ENCODE data around the gene ZBP1.

Gene ZBP1

DNA sequence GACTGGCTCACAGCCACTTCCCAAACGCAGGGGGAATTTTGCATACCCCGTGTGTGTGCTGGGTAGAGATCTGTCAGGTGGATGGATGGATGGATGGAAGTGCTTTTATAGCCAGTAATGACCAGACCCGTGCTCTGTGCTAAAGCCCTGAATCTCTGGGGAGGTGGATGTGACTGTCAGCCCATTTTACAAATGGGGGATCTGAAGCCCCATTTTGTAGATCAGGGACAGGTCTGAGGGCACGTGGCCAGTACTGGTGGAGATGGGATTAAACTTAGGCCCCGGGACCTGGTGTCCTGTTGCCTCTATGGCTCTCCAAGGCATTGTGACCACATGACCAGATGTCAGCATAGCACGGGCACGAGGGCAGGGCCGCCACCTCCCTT lies 38.2 kb upstream of the ZBP1 start:
- no peak for DNase-seq (ENCODE audit: low read depth in 1 of 2, low spot score in 1 of 2)

DNA sequence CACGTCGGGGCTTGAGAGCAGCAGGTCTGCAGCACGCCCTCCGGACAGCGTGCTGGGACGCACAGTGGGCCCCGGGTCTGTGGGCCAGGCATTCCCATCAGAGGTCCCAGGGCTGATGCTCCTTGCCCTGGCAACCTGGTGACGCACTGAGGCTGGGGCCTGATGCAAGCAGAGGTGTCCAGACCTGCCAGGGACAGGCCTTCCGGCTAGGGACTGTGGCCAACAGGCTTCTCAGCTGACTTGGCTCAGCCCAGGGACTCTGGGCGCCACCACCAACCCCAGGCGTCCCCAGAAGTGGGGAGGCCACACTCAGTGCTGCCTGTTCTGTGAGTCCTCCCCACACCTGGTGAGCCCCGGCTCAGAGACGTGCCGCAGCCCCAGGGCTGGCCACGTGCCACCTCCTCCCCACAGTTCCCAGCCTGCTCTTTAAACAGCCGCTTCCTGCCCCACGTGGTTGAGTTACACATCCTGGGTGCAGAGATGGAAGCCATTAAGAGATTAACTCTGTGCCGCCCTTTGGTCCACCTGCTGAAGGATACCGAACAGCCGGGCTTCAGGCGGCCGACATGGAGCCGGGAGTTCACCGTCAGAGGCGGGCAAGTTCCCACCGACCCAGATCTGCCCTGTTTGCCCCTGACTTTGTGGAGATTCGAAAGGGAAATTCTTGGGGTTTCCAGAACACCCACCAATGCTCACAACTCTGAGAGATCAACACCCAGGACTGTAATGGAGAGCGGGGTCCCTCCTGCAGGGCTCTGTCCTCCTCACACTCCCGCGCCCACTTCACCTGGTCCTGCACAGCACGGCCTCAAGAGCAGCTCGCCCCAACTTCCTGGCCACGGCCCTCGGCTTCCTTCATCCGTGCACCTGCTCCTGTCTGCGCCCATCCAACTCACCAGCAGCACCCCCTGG lies 37.6 kb upstream of the ZBP1 start:
- DNase-seq (ENCODE audit: low read depth in 1 of 2, low spot score in 1 of 2): peak in 1 of 2 donors; percentile 7

DNA sequence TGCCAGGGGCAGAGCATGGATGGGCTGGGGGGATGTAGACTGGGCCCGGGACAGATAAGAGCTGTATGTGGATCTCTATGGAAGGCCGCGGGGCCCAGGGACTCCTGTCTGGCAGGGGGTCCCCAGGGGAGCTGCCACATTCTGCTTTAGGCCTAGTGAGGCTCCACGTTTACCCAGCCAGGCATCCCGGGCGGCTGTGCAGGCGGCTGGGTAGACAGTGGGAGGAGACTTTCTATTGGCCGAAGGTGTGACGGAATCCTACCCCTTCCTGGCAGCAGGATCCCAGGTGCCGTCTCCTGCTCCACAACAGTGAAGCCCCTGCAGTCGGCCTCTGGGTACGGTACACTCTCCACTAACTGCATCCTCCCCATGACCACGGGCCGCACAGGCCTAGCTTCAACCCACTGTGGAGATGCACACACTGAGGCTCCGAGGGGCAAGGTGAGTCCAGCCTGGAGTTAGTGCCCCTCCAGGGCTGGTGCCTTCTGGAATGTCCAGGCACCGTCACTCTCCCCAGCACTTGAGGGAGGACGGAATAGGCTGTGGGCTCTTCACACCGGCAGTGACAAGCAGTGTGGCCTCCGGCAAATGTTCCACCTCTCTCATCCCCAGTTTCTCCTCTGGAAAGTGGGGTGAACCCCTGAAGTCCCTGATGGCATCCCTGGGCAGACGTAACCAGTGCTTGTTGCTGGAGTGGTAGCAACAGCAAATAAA lies 36.8 kb upstream of the ZBP1 start:
- DNase-seq (ENCODE audit: low read depth in 1 of 2, low spot score in 1 of 2): no peak

DNA sequence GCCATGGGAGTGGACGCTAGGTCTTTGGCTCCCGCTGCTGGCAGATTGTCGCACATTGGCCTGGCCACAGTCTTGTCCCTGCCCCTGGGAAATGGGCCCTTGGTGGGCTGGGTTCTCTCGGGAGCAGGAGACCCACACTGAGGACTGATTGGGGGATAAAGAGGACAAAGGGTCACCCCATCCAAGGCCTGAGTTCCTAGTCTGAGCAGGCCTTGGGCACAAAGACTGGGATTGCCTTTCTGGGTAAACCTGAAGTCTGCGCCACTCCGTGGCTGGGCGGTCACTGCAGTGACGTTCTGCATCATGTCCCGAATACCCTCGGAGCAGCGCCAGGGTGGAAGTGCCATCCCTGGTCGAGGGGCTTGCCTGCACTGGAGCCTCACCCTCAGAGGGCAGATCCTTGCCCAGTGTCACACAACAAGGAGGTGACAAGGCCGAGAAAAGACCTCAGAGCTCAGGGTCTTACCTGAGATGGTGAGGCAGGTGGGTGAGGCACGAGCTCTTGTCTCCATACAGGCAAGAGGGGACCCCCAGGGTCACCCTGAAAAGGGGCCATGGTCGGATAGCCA lies 36.1 kb upstream of the ZBP1 start:
- DNase-seq (ENCODE audit: low read depth in 1 of 2, low spot score in 1 of 2): no peak

DNA sequence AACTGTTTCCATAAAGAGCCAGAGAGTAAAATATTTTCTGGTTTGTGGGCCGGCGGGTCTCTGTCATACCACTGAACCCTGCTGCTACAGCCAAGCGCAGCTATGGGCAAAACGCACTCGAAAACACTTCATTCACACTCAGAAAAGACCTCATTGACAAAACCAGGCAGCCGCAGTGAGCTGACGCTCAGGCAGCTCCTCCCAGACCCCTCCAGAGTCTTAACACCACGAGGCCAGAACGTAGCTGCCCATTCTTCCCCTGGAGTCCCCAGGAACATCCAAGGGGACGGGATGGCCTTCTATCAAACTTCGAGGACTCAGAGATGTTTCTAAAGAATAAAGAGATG lies 35.6 kb upstream of the ZBP1 start:
- no peak for DNase-seq (ENCODE audit: low read depth in 1 of 2, low spot score in 1 of 2)

DNA sequence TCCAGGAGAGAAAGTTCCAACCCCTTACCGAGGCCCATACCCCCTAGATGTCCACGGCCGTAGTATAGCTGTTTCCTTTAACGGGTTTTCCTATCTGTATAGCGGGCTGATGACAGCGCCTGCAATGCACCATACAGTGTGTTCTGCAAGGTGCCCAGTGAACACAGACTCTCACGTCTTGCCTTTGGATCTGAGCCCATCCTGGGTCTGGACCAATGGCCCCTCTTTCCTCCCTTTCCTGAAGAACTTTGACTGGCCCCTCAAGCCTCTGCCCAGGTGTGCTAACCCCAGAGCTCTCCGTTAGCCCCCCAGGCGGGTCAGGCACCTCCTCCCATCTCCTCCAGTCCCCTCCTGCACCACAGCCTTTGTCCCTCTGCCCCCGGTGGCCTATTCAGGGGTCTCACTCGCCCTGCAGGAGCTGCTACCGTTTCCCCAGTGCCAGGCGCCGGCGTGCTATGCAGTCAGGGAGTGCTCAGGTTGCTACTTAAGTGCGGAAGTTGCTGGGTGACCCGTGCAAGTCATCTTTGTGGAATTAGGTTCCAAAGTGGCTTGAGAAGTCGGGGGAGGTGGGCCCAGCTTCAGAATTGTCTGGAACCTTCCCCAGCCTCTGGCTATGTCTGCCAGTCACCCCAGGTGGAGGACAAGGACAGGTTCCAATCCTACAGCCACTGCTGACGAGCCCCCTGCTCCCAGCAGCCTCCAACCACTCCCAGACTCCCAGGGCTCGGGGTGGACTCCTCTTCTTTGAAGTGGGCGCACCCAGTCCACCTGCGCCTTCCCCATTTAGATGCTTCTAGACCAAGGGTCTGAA lies 35.0 kb upstream of the ZBP1 start:
- DNase-seq (ENCODE audit: low read depth in 1 of 2, low spot score in 1 of 2): no peak

DNA sequence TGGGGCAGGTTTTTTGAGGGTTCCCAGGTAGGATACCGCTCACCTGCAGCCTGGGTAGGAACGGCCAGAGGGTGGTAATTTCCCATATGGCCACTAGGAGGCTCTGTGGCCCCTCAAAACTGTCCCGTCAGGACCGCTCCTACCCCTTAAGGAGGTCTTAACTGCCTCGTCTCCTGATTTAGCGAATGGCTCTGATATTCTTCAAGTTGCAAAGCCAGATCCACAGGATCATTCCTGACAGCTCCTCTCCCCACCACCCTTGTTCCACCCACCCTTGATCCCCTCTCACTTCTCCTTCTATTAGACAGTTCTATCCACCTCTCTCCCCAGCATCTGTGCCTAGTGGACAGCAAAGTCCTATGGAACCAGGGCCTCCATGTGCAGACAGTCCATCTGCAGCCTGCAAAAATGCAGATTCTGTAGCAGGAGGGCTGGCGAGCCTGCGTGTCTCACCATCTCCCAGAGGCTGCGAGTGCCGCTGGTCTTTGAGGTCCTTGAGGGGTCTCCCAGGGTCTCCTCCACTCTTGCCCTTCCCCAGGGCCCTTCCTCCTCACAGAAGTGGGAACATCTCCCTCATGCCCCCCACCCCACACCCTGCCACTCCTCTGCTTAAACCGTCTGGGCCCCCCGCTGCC lies 34.3 kb upstream of the ZBP1 start:
- DNase-seq (ENCODE audit: low read depth in 1 of 2, low spot score in 1 of 2): peak; percentile 29 to 49

DNA sequence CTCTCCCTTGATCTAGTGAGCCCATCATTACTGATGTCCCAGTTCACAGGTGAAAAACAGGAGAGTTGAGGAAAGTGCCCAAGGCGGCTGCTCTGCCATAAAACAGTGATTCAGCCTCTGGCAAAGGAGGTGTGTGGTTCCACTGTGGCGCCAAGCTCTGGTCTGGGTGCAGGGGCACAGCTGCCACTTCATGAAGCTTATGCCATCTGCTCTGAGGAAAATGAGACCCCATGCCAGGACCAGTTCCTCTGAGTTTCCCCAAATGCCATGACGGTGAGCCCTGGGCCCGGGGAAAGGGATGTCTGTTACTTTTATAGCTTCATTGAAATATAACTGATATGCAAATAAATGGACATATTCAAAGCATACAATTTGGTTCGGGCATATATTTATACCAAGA lies 33.7 kb upstream of the ZBP1 start:
- no peak for DNase-seq (ENCODE audit: low read depth in 1 of 2, low spot score in 1 of 2)

DNA sequence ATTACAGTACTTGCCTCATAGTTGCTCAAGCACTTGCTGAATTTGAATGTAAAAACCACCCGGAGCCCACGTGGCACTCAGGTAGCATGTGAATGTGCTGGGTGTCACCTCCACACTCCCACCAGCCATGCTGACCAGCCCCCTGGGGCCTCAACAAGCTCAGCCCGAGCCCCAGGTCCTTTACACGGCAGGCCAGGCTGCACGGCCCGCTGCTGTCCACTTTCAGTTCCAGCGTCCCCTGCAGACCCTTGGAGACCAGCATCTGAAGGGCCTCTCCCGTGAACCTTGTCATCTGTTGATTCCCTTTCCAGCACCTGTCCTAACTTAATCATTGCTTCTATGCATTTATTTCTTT lies 33.3 kb upstream of the ZBP1 start:
- no peak for DNase-seq (ENCODE audit: low read depth in 1 of 2, low spot score in 1 of 2)

DNA sequence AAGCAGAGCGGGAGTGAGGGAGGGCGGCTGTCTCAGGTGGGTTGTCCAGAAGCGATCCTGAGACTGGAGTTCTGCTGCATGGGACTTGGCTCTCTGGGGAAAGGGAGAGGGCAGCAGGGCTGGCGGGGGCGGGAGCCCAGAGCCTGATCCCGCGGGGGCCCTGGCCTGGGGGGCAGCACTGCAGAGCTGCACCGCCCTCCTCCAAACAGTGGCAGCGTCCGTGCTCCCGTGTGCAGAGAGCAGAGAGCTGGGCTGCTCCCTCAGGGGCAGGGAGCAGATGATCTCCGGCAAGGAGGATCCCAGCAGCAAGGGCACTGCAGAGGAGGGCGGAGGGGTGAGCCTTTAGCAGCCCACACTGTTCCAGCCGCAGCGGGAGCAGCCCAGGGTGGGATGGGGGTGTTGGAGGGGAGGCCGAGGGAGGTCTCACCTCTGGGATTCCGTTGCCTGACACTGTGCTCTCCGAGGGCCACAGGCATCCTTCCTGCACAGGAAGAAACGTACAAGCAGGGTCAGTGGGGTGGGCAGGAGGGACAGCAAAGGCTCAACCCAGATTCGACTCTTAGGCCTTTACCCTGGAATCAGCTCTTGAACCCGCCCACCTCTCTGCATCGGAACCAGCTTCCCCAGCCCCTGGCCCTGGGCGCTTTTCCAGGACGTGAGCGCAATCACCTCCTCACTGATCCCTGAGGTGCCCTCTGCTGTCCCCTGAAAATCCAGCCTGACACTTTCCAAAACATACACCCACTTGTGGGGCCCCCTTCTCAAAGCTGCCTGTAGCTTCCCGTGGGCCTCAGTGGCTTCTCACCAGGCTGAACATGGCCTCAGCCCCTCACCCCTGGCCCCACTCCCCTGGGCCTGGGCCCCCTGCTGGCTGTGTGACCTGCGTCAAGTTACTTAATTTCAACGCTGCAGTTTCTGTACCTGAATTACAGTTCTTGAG lies 32.6 kb upstream of the ZBP1 start:
- no peak for DNase-seq (ENCODE audit: low read depth in 1 of 2, low spot score in 1 of 2)

DNA sequence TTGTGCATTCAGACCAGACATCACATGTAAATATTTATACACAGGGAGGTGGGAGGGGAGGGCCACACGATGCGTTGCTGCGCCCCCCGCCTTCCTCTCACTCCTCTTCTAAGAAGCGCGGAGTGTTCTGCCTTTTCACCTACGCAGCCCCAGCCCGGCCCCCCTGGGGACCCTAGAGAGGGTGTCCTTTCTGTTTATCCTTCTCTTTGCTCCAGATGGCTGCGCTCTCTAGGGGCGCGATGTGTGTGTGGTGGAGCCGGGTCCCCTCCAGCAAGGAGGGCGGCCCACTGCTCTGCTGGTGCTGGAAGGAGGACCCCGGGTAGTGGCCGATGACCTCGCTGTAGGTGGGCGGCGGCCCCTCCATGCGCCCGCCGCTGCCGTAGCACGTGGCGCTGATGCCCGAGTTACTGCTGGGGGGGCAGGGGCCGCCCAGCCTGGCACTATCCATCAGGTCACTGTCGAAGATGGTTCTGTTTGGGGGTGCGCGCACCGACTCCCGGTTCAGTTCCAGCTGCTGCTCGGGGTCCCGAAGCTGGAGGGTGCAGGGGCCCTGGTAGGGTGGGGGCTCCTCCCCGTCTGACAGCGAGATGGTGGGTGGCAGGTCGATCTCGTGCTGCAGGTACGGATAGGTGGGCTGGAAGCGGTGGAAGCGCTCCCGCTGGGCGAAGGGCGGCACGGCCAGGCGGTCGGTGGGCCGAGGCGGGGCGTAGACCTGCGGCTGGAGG lies 31.8 kb upstream of the ZBP1 start:
- DNase-seq (ENCODE audit: low read depth in 1 of 2, low spot score in 1 of 2): no peak

DNA sequence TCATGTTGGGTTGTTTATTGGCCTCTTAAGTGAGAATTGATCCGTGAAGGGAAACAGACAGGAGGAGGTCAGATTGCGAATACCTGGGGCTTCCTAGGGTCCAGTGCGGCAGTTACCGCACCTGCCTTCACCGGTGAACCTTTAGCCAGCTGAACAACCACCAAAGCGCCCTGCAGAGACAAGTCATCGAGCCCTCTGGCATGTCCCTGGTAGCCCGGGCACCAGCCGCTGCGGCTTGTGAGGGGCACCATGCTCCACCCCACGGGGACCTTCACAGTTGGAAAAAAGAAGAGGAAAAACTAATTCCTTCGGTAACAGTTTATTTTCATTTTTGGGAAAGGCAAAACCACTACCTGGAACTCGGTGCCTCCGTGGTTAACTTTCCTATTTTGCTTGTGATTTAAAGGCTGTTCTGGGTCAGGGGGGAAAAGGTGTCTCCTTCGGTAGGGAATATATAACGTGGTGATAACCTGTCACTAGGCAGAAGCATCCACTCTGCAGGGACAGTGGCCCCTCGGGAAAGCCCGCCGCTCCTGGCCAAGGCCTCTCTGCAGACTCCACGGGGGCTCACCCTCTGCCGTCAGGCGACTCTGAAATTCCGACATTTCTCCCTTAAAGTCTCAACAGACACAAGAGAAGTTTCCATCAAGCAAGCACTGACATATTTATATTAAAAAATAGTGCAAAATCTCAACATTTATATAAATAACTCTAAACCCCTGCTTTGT lies 30.7 kb upstream of the ZBP1 start:
- no peak for DNase-seq (ENCODE audit: low read depth in 1 of 2, low spot score in 1 of 2)

DNA sequence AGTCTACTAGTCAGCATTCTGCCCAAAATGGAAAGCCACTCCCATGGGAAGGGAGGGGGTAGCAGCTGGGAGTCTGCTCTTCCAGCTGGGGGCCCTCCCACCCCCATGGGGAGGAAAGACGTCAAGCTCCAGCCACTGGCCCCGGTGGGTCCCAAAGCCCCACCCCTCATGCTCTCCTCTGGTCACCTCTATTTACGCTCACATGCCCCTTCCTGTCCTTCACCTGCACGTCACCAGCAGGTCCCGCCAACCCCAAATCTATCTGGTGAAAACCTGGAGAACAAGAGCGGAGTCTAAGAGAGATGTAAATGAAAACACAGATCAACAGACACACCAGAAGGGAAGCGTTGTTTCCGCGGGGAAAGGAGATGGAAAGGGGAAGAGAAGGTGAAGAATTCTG lies 30.0 kb upstream of the ZBP1 start:
- DNase-seq (ENCODE audit: low read depth in 1 of 2, low spot score in 1 of 2): no peak

DNA sequence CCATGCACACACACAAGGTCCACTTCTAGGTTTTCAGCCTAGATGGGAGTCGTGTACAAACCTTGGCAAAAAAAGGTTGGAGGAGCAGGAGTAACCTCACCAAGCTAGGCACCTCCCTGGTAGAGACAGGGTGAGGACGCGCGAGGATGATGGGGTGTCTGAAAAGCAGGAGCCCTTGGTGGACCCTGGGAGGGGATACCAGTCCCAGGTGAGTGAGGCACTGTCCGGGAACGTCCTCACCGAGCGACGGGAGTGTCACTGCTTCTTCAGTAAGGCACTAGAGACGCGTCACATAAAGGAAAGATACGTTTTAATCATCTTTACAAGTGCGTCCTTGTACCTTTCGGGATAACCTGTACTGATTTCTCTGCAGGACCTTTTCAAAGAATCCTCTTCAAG lies 29.4 kb upstream of the ZBP1 start:
- no peak for DNase-seq (ENCODE audit: low read depth in 1 of 2, low spot score in 1 of 2)

DNA sequence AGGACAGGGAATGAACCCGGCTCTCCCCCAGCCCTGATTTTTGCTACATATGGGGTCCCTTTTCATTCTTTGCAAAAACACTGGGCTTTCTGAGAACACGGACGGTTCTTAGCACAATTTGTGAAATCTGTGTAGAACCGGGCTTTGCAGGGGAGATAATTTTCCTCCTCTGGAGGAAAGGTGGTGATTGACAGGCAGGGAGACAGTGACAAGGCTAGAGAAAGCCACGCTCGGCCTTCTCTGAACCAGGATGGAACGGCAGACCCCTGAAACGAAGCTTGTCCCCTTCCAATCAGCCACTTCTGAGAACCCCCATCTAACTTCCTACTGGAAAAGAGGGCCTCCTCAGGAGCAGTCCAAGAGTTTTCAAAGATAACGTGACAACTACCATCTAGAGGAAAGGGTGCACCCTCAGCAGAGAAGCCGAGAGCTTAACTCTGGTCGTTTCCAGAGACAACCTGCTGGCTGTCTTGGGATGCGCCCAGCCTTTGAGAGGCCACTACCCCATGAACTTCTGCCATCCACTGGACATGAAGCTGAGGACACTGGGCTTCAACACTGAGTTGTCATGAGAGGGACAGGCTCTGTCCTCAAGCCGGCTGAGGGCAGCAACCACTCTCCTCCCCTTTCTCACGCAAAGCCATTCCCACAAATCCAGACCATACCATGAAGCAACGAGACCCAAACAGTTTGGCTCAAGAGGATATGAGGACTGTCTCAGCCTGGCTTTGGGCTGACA lies 28.8 kb upstream of the ZBP1 start:
- no peak for DNase-seq (ENCODE audit: low read depth in 1 of 2, low spot score in 1 of 2)

DNA sequence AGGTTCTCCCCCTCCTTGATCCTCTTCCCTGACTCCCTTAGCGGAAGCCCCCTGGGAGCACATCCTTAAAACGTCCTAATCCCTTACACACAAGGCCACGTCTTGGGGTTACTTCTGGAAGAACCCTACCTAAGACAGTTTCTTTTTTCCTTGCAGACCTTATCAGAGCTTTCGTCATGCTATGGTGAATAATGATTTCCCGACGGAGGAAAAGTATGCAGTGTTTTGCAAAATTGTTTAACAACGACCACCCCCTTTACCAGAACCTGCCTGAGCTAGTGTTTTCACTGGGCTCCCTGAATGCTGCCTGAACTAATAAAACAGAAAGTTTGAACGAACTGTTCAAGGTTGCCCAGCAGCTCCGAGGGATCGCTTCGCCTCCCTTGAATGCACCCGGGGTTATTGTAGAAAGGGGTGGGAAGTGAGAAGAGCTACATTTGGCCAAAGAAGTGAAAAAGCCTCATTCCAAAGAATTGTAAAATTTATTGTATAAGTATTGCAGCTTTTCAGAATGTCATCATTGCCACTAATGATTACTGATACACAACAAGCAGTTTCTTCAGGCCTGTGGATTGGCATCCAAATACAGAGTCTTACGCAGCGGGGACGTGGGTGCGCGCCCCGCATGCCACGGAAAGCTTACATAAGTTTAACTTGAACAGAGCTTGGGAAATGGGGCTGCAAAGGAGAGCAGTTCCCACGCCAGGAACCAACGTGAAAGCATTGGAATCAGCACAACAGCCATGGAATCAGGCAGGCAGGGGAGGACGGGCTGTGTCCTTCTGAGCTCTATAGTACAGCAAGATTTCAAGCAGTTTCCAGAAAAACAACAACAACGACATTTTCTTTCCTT lies 27.9 kb upstream of the ZBP1 start:
- DNase-seq (ENCODE audit: low read depth in 1 of 2, low spot score in 1 of 2): no peak

All from activated CD4-positive, alpha-beta T cell treated with anti-CD3 and anti-CD28 coated beads, Interleukin-2, amount 50 U/mL, for 24 hours (primary cell).